ENCODE results near the gene MOB2. TPM values are rescaled to one million over a fixed set of nuclear protein-coding genes. Genes with fewer than 3 reads are reported as not detected.

The MOB2 gene
- total RNA-seq, 1 experiment from 2014 or later = 22.7 TPM

DNA sequence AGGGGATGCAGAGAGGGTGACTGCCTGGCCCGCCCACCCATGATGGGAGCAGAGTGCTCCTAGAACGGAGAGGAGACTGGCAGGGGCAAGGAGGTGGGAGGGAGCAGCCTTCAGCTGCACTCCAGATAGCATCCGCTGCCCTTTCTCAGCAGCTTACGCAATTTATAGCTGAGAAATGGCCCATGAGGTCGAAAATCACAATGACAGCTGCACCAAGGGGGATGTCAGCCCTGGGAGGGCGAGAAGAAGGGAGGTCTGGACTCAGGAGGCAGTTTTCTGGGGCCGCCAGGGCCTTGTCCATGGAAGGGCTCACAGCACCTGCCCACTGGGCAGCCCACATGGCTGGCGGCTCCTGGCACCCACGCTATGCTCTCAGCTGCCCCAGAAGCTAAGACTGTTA is 17.6 kb upstream of the MOB2 start:
- Histone ChIP-seq H3K56ac (ENCODE audit: insufficient read length, low read depth, low read length) (no peak overlapping the region), H2BK20ac (ENCODE audit: low read depth, low read length, poor library complexity, severe bottlenecking) (no peak overlapping the region), H2AFZ (ENCODE audit: low read length) (no peak overlapping the region), H3K23me2 (ENCODE audit: insufficient read length, low read depth, low read length, poor library complexity, severe bottlenecking) (no peaks in the 10 kb centered on the region), H3K27ac (ENCODE audit: insufficient read length, low read depth, low read length) (no peak overlapping the region), H3K4me2 (ENCODE audit: insufficient read depth, insufficient read length, low read length) (no peak overlapping the region), H3K14ac (ENCODE audit: insufficient read depth, low read length) (peak overlapping the region; percentile 18; the same call in 1 of the 2 replicates), H2AK5ac (ENCODE audit: insufficient read length, low read length) (no peak overlapping the region), H3K27me3 (ENCODE audit: insufficient read depth, low read length) (no peaks in the 10 kb centered on the region), H3K4me1 (ENCODE audit: insufficient read depth, low read length) (peaks cover 2% of the 10 kb centered on the region; the same call in 1 of the 2 replicates), H3K9ac (ENCODE audit: extremely low read depth, insufficient read length, low read length) (no peak overlapping the region), H3K79me1 (ENCODE audit: insufficient read depth, low read depth, low read length, poor library complexity, severe bottlenecking) (no peaks in the 10 kb centered on the region), H4K8ac (replicated peaks; ENCODE audit: insufficient read length, low read depth, low read length) (no peak overlapping the region), H2BK5ac (ENCODE audit: insufficient read length, low read length) (no peak overlapping the region), H3T11ph (ENCODE audit: low read length) (no peak overlapping the region), H2BK15ac (ENCODE audit: low read depth, low read length) (no peak overlapping the region), H4K91ac (ENCODE audit: insufficient read length, low read depth, low read length) (no peak overlapping the region), H2BK120ac (ENCODE audit: low read depth, low read length, poor library complexity, severe bottlenecking) (no peak overlapping the region), H3K18ac (ENCODE audit: insufficient read length, low read depth, low read length) (no peak overlapping the region), H3K23ac (ENCODE audit: insufficient read length, low read depth, low read length) (no peak overlapping the region), H3K9me3 (ENCODE audit: control insufficient read depth, low read depth, low read length) (no peaks in the 10 kb centered on the region), H2BK12ac (ENCODE audit: insufficient read length, low read depth, low read length) (no peak overlapping the region), H3K4ac (ENCODE audit: low read depth, low read length) (no peak overlapping the region), H4K20me1 (ENCODE audit: control insufficient read depth, insufficient read depth, insufficient read length) (peaks cover 2% of the 10 kb centered on the region), H3K79me2 (ENCODE audit: insufficient read depth, low read length) (no peaks in the 10 kb centered on the region; the same call in 1 of the 2 replicates), H4K5ac (ENCODE audit: insufficient read length, low read depth, low read length) (no peak overlapping the region)
- no CpG with 5 or more reads among the region's 9 CpGs for WGBS (ENCODE audit: extremely low coverage, insufficient read length, low lambda C conversion rate)
- Mint-ChIP-seq H3K9me3 (peaks cover under 1% of the 10 kb centered on the region in 2 experiments; a peak in 3 of 5 replicates), H3K27me3 (ENCODE audit: low read depth) (no peaks in the 10 kb centered on the region; the same call in 1 of the 2 replicates), H3K4me3 (no peak overlapping the region; a peak in 1 of 5 replicates), H3K4me1 (peaks cover 7 to 31% of the 10 kb centered on the region in 2 experiments), H3K36me3 (ENCODE audit: insufficient read depth in 1 of 3, low read depth in 3 of 3) (peaks cover 0 to 1% (median 0%) of the 10 kb centered on the region in 3 experiments; a peak in 5 of 7 replicates), H3K27ac (no peak overlapping the region)
- TF ChIP-seq, protein P1, sequence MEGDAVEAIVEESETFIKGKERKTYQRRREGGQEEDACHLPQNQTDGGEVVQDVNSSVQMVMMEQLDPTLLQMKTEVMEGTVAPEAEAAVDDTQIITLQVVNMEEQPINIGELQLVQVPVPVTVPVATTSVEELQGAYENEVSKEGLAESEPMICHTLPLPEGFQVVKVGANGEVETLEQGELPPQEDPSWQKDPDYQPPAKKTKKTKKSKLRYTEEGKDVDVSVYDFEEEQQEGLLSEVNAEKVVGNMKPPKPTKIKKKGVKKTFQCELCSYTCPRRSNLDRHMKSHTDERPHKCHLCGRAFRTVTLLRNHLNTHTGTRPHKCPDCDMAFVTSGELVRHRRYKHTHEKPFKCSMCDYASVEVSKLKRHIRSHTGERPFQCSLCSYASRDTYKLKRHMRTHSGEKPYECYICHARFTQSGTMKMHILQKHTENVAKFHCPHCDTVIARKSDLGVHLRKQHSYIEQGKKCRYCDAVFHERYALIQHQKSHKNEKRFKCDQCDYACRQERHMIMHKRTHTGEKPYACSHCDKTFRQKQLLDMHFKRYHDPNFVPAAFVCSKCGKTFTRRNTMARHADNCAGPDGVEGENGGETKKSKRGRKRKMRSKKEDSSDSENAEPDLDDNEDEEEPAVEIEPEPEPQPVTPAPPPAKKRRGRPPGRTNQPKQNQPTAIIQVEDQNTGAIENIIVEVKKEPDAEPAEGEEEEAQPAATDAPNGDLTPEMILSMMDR (conservative IDR thresholded peaks at IDR 0.05) = no peak
- no peak for DNase-seq
